Suprapubic skin (tissue), 4 donors: ENCODE data around the gene SPPL3.

Source experiments
- CTCF ChIP-seq, 2 donors: fragments of 200-600 bp in 1 of 2; fragments of 450-650 bp in 1 of 2; sonication (generic) in 1 of 2; IDR thresholded peaks; one replicate each; pipeline ENCODE4 v1.5.1; 2016 to 2019; ENCODE audit warnings: antibody characterized with exemption in 2 of 2, mild to moderate bottlenecking in 1 of 2, moderate library complexity in 1 of 2
- EP300 ChIP-seq: sonication (generic); formaldehyde crosslinking; IDR thresholded peaks from one replicate; pipeline ENCODE4 v1.6.1; 2017; ENCODE audit warnings: antibody characterized with exemption
- POLR2A ChIP-seq, 2 donors: fragments of 450-650 bp; IDR thresholded peaks; one replicate each; pipeline ENCODE4 v1.6.1; 2017; ENCODE audit warnings: antibody characterized with exemption in 2 of 2, mild to moderate bottlenecking in 2 of 2, moderate library complexity in 2 of 2
- POLR2AphosphoS5 ChIP-seq, 3 donors: sonication (generic); formaldehyde crosslinking; IDR thresholded peaks; one replicate each; pipeline ENCODE4 v1.6.1; 2017; ENCODE audit warnings: antibody characterized with exemption in 3 of 3

GRCh38 chr12:120856980-120857379, 47.2 kb downstream of the SPPL3 start:
- peak in 1 of 2 donors; percentile 11 for TF ChIP-seq CTCF (IDR thresholded peaks at IDR 0.05)
- no peak for TF ChIP-seq POLR2AphosphoS5 (IDR thresholded peaks at IDR 0.05)
- TF ChIP-seq POLR2A (IDR thresholded peaks at IDR 0.05), result no peak
- no peak for TF ChIP-seq EP300
